ENCODE measurements around the gene SIT1. TPM values are rescaled to one million over a fixed set of nuclear protein-coding genes. Genes with fewer than 3 reads are reported as not detected.
"Not testable (repeated sequence)": the region's sequence is repeated elsewhere in the genome, so short reads cannot be mapped to it uniquely, and the experiment has no call there.

SIT1 gene
- total RNA-seq, 1 donor from 2014 or later, result not detected

DNA sequence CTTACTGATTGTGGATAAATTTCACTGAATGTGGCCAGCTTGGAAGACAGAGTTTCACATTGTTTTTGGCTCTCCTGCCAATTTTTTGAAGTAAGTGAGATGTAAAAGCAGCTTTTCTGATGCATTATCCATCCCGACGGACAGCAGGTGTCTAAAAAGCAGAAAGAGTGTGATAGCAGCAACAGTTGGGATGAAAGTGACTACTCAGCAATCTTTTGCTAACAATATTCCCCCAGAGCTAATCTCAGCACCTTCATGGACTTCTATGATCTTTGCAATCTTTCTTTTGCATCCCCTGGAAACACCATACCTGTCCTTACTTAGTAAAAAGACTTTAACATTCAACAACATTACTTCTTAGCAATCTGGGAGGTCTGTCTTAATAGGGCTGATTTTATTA lies 37.9 kb downstream of the SIT1 start:
- H3K4me1 Mint-ChIP-seq (ENCODE audit: unreplicated experiment), result peaks cover 6% of the 10 kb centered on the region
- peaks cover 62% of the 10 kb centered on the region for H3K27me3 Mint-ChIP-seq
- H3K4me3 Mint-ChIP-seq, result no peak overlapping the region
- no peaks in the 10 kb centered on the region for H3K9me3 Mint-ChIP-seq
- H3K36me3 Mint-ChIP-seq, result peaks cover 4% of the 10 kb centered on the region
- DNase-seq (ENCODE audit: extremely low spot score, unreplicated experiment), result no peak
- no peak overlapping the region for H3K27ac Mint-ChIP-seq
- no peak for TF ChIP-seq CTCF (conservative IDR thresholded peaks at IDR 0.05)

- not testable (repeated sequence) for H3K27ac Mint-ChIP-seq; H3K36me3 Mint-ChIP-seq; H3K4me3 Mint-ChIP-seq; H3K9me3 Mint-ChIP-seq; H3K4me1 Mint-ChIP-seq (ENCODE audit: unreplicated experiment); DNase-seq (ENCODE audit: extremely low spot score, unreplicated experiment)
- peaks cover 55% of the 10 kb centered on the region for H3K27me3 Mint-ChIP-seq
Observed at GRCh38 chr9:35612066-35612465, 38.7 kb downstream of the SIT1 start.

GRCh38 chr9:35611230-35611797 lies 39.4 kb downstream of the SIT1 start:
- peak; percentile 78 for TF ChIP-seq CTCF (conservative IDR thresholded peaks at IDR 0.05)
- Mint-ChIP-seq H3K9me3 (no peaks in the 10 kb centered on the region), H3K36me3 (peaks cover 9% of the 10 kb centered on the region), H3K4me3 (no peak overlapping the region), H3K27ac (no peak overlapping the region), H3K27me3 (peaks cover 47% of the 10 kb centered on the region), H3K4me1 (ENCODE audit: unreplicated experiment) (peaks cover 11% of the 10 kb centered on the region)
- DNase-seq (ENCODE audit: extremely low spot score, unreplicated experiment), result no peak

GRCh38 chr9:35609820-35610163 lies 40.9 kb downstream of the SIT1 start:
- H3K27ac Mint-ChIP-seq, result no peak overlapping the region
- peaks cover 9% of the 10 kb centered on the region for H3K36me3 Mint-ChIP-seq
- TF ChIP-seq CTCF (conservative IDR thresholded peaks at IDR 0.05), result no peak
- H3K4me1 Mint-ChIP-seq (ENCODE audit: unreplicated experiment), result peaks cover 11% of the 10 kb centered on the region
- peaks cover 32% of the 10 kb centered on the region for H3K27me3 Mint-ChIP-seq
- H3K4me3 Mint-ChIP-seq, result no peak overlapping the region
- DNase-seq (ENCODE audit: extremely low spot score, unreplicated experiment), result no peak
- no peaks in the 10 kb centered on the region for H3K9me3 Mint-ChIP-seq

GRCh38 chr9:35609001-35609819 lies 41.5 kb downstream of the SIT1 start:
- H3K36me3 Mint-ChIP-seq, result peaks cover 9% of the 10 kb centered on the region
- H3K9me3 Mint-ChIP-seq, result no peaks in the 10 kb centered on the region
- DNase-seq (ENCODE audit: extremely low spot score, unreplicated experiment), result no peak
- peaks cover 14% of the 10 kb centered on the region for H3K4me1 Mint-ChIP-seq (ENCODE audit: unreplicated experiment)
- no peak for TF ChIP-seq CTCF (conservative IDR thresholded peaks at IDR 0.05)
- H3K4me3 Mint-ChIP-seq, result no peak overlapping the region
- H3K27ac Mint-ChIP-seq, result no peak overlapping the region
- H3K27me3 Mint-ChIP-seq, result peaks cover 26% of the 10 kb centered on the region

DNA sequence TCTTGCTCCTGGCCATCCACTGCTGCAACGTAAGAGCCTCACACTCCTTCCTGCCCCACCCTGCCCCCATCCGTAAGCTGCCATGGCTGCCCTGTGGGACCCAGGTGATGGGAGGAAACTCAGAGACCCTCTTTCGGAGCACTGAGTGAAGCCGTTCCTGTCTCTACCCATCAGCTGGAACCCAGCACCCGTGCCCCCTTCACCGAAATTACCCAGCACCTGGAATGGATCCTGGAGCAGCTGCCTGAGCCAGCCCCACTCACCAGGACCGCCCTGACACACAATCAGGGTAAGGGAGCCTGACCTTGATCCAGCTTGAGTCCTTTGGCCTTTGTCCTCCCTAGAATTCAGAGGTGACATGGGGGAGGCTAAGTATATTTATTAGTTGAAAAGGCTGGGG lies 42.5 kb downstream of the SIT1 start:
- peaks cover 5% of the 10 kb centered on the region for H3K9me3 Mint-ChIP-seq
- no peak overlapping the region for H3K27ac Mint-ChIP-seq
- peaks cover 24% of the 10 kb centered on the region for H3K4me1 Mint-ChIP-seq (ENCODE audit: unreplicated experiment)
- peaks cover 16% of the 10 kb centered on the region for H3K27me3 Mint-ChIP-seq
- H3K36me3 Mint-ChIP-seq, result peaks cover 9% of the 10 kb centered on the region
- DNase-seq (ENCODE audit: extremely low spot score, unreplicated experiment), result no peak
- no peak for TF ChIP-seq CTCF (conservative IDR thresholded peaks at IDR 0.05)
- H3K4me3 Mint-ChIP-seq, result no peak overlapping the region
